GM19452 (cell line): ENCODE data around the gene TBX18.

Source experiments
- ATAC-seq: cut with Tn5 transposase; IDR thresholded peaks from one replicate; pipeline ENCODE4 v1.9.1; 2021; ENCODE audit not compliant: unreplicated experiment

TBX18 gene

DNA sequence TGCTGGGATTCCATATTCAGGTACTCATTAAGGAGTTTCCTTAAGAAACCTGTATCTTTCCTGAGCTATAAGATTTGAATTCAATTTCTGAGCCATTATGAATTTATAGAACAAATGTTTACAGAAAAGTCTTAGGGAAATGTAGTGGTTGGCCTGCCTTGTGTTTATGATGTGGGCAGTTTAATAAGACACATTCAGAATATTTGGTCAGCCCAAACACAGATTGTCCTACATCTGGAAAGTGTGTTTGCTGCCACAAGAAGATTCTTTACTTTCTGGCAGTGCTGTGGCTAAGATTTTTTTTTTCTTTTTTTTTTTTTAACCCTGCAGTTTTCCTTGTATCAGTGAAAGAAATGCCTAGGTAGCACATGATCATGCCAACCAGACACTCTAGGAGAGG is 15.2 kb downstream of the TBX18 start:
- no peak for ATAC-seq

DNA sequence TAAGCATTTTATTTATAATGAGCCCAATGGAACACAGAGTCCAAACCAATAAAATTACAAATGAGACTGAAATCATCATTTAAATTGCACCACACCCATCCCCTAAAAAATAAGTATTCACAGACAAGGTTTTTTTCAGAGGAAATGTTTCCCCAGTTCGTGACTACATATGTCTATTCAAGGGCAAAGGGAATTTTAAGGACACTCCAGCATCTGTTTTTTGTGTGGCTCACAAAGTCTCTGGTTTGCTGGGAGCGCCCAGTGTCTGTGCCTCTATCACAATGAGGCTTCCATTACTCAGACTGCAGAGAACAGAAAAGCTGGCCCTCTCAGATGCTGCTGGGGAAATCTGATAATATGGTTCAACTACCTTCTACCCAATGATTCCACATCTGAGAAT is 16.0 kb downstream of the TBX18 start:
- no peak for ATAC-seq

DNA sequence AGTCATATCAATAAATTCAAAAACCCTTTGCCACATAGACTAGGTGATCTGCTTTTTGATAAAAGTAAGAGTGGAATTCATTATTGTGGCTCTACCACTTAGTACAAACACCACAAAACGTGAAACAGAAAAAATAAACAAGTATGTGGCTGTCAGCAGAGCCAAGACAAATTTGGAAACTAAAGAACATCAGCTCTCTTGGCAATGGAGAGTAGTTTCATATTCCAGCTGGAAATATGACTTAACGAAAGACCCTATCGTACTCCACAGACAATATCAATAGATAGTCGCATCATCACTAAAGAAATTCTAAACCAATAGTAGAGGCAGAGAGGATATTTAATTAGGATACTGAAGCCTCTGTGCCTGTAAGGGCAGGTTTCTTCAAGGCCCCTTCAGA is 20.8 kb downstream of the TBX18 start:
- no peak for ATAC-seq

DNA sequence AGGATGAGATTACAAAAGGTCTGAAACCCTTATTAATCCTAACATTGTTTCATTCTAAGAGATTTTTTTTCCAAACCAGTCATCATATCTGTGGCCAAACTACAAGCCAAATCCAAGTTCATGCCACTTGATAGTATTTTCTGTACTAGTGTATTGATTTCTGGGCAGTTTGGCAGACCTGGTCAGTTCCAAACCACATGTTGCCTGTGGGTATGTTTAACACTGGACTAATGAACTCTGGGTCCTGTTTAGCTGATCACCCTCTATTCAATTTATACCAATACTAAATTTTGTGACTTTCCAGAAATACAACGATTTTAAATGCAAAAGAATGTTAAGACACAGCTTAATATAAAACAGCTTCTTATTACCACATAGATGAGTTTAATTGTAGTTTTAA is 24.0 kb downstream of the TBX18 start:
- ATAC-seq = no peak

DNA sequence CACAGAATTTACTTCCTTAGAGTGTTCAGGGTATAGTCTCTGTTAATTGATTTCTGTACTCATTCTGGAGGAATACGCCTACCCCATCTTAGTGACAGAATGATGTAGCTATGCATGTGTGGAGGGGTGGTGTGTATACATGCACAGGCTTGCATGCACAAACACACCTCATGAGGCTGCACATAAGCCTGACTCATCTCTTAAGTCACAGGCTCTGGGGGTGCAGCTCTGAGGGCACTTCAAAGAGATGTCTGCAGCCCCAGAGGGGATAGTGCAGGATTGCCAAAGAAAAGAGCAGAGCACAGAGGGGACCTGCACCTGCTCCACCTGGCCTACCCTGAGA is 24.6 kb downstream of the TBX18 start:
- ATAC-seq = no peak

DNA sequence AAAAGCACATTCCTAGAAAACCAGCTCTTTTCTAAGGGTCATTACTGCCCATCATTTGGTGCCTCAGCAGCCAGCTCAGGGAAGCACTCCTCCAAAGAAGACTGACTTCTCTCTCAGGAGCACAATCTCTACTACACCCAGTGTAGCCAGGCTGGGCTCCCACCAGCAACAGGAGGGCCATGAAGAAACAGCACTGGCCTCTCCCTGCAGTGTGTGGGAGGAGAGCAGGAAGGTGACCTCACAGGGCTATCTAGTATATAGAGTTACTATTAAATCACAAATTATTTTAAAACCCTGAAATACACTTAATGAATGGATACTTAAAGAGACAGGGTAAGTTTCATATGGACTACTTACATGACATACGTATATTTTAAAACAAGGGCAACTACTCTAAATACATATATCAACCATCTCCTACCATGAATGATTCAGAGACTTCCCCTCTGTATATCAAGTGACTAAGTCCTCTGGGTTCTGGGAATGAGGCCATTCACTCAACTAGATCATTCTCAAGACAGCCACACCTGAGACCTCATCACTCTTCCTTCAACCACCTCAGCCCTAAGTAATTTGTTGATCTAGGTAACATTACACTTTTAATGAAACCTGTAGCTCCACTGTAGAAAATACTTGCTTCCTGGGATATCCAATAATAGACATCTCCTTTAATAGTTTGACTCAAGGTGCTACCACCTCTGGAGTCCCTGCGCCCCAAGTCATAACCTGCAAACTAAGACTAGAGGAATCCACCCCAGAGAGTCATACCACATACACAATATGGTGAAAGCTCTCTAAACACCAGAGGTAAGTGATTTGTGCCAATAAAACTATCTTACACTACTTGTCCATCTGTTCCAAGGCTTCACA is 25.2 kb downstream of the TBX18 start:
- ATAC-seq = no peak

DNA sequence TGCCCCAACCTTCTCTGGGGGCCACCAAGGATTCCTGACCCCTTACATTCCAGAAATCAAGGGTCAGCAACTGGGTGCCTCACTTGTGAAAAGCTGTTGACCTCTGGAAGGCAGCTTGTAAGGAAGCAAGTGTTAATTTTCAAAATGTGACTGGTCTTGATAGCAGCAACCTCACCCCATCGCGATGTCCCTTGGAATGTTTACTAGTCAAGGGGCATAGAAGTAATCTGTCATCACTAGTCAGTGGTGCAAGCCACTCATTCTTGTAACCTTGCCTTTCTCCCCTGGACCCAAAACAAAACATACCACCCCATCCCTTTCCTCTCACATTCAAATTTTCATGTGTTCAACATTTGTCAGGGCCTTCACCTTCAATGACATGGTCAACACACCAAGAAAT is 30.5 kb downstream of the TBX18 start:
- no peak for ATAC-seq

DNA sequence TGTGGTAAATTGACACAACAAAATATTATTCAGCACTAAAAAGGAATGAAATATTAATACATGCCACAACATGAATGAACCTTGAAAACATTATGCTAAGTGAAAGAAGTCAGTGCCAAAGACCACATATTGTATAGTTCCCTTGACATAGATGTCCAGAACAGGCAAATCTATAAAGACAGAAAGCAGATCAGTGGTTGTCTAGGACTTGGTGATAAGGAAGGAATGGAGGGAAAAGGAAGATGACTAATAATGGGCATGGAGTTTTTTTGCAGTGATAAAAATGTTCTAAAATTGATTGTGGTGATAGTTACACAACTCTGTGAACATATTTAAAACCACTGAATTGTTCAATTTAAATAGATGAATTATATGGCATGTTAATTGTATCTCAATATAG is 32.5 kb downstream of the TBX18 start:
- ATAC-seq = no peak

DNA sequence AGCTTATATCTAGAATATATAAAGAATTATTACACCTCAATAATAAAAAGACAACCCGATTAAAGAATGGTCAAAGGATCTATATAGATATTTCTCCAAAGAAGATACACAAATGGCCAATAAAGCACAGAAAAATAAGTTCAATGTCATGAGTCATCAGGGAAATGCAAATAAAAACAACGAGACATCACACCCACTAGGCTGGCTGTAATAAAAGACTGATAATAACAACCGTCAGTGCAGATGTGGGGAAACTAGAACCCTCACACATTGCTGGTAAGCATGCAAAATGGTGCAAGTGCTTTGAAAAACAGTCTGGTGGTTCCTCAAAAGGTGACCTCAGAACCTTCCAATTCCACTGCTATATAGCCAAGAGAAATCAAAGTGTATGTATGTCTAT is 33.0 kb downstream of the TBX18 start:
- no peak for ATAC-seq

DNA sequence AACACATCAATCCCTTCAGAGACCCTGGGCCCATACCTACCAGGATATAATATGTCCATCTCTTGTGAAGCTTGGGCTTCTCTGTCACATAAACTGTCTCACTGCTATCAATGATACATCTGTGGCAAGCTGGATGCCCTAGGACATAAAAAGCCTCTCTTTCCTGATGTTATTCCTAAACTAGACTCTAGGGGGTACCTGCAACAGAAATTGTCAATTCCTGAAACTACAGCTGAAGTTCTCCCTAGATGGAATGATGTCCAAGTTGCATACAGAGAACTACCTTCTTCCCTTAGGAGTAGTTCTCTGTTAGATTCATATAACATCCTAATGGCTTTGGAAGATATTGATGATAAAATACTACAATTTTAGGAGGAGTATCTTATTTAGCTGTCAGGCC is 35.8 kb downstream of the TBX18 start:
- no peak for ATAC-seq

DNA sequence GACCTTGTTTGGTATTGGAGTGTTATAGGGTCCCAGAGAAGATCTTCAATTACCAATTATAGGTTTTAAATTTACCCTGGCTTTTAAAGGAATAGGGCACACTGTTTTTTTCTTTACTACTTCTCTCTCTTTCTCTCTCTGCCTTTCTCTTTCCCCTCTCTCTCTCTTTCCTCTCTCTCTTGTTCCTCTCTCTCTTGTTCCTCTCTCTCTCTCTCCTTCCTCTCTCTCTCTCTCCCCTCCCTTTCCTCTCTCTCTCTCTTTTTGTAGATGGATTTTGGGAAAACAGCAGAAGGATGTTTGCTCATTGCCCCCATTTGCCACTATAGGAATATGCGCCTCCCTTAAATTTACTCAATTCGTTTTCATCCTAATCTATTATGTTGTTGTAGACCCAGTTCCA is 45.2 kb downstream of the TBX18 start:
- no peak for ATAC-seq

DNA sequence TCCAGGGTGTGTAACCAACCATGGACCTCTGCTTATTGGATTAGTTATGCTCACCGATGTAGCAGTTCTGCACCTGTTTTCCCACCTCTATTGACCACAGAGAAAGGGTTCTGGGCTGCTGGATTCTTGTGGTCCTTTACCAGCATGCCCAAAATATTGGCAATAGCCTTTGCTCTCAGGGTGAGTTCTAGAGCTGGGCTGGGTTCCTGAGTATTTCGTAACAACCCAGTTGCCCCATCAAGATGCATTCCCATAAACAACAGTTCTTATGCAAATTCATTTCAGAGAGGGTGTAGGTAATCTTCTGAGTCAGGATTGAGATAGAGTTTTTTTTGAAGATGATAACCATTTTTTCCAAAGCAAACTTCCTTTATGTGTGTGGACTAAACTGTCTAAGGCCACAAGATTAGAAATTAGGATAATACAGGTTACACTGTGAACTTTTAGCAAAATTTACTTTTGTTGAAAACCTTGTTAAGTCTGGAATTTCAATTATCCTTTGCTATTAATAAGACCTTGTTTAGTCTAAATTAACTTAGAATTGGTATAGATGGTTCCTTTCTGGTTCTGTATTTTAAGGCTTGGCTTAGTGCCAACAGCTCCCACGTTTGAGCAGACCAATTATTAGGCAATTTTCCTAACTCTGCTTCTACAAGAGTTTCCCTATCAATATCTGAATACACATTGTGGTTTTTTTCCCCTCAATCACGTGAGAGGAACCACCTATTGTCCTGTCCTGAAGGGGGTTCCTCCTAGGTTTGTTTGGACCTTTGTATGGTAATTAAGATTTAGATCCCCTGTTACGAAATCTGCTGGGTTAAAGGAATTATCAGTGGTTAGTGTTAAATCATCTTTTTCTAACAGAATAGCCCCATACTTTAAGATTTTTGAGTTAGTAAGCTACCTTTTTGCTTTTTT is 46.1 kb downstream of the TBX18 start:
- ATAC-seq = no peak

DNA sequence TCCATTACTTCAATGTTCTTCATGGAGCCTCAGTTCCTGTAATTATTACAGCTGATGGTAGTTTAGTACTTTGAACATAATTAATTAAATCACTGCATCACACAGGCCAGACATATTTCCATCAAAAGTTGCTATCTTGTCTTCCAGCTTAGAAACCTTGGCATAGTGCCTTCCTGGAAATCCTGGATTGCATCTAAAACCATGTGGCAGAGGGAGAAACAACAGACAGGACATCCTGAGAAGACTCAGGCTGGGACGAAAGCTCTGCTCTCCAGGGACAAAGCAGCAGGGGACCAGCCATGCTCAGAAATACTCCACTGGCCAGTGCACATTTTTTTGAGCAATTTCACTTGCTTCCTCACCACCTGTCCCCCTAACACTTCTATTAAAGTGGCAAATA is 55.3 kb downstream of the TBX18 start:
- no peak for ATAC-seq

DNA sequence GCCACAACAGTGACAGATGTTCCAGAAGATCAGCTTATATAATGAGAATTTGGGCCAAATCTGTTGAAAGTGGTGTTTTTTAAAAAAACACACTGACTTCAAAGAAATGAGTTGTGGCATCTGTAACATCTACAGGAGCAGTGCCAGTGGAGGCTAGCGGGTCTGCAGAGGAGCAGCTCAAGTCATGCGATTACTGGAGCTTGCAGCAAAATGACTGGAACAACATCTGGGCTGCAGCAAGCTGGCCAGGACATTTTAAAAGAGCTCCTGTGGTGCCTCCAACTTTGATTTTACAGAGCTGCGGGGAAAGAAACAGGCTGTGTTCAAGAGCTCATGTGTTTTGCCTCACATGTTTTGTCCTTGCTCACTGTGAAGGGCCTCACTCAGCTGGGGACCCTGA is 57.2 kb downstream of the TBX18 start:
- ATAC-seq = no peak

DNA sequence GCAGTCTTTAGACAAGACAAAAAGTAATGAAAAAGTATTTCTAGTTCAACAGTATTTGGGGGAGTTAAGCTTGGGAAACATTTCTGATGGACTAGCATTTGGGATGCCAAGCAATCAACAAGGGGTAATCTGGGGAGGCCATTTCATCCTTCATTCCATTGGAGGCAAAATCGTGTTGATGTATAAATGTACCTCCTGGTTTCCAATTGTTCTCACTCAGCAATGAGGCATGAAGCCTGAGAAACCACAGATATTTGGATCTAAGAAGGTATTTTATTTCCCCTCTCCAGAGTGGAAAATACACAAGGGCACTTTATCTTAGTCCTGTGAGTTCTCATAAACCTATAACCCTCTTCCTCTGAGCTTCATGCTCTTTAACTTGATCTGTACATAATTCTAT is 68.2 kb downstream of the TBX18 start:
- no peak for ATAC-seq

DNA sequence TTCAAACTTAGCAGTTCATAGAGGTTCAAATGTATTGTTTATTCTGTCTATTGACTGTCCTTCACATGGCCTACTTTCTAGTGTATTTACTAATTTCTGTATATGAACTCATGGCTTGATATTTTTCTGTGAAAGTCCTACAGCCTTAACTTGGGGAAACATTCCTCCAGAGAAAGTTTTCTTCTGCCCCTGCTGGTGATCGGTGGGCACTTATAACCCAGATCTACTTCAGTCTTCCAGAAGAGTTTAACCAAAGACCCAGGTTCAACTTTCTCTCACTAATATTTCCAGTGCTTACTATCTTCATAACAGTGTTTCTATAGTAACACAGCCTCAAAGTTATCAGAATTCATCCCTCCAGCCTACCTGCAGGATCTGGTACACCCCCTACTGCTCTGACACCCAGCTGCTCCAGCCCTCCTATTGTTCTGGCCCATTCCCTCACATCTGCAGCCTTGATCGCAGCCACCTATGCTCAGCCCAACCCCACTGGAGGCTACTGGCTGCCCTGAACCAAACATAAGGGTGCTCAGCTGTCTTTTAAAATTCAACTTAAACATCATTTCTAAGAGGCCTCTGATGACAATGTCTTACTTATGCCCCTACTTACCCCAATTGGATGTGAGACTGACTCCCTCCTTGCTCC is 72.3 kb downstream of the TBX18 start:
- no peak for ATAC-seq

DNA sequence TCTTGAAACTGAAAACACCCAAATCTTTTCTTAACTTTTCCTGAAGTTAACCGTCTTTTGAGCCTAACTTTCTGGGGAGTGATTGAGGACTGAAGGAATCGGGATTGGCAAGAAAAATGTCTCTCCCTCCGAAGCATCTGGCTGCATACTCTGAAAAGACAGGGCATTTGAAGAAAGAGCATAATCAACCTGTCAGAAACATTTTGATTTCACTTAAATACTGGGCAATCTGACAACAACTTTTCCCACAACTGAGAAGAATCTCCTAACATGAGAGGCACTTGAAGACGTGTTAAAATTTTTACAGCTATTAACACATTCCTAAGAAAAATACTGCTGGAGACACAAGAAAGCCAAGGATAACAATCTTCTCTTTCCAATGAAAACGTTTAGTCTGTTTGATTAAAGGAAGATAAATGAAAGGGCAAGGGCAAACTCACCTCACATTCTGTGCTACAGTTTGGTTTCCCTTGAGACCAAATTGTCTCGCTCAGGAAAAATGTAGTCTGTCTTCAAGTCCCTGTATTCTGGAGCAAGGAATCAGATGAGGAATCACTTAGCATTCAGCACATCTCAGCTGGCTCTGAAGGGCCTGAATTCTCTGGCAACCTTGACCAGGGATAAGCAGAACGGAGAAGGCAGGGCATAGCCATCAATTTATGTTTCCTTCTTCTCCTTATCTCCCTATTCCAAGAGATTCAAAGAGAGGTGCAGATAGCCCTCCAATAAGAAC is 76.1 kb downstream of the TBX18 start:
- ATAC-seq = no peak

DNA sequence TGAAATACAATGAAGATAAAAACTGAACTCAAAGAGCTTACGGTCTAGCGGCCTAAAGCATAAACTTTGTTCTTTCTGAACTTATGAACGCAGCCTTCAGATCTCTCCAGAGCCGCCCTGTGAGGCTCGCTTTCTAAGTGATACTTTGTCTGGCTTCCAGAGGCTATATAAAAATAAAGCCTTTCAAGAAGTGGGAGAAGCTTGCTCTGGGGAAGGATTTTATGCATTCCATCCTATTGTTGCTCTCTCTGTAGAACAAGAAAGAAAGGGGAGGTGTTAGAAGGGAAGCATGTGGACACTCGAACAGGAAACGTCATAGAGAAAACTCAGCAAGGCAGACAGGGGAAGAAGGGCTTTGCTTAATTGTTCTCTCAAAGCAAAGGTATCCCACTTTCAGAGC is 77.0 kb downstream of the TBX18 start:
- ATAC-seq = no peak

DNA sequence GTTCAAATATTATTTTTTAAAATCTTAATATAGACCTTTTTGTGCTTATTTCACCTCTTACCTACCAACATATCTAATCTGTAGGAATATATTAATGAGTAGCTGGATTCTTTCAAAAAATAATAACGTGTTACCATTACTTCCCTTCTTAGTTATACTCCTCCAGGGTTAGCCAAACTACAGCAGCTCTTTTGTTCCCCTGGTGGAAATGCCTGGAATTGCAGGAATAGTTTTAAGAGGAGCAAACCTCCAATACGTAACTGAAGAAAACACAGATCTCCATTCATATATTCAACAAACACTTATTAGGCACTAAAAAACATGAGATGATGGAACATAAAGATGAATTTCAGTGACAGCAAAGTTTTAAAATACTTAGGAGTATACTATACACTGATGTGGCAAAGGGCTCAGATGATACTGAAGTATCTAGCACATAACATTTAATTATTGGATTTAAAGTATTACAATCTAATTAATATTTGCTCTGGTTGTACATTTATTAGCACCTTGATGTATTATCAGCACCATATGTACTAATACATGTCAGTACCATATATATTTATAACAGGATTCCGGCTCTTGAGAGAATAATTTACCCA is 78.3 kb downstream of the TBX18 start:
- no peak for ATAC-seq

DNA sequence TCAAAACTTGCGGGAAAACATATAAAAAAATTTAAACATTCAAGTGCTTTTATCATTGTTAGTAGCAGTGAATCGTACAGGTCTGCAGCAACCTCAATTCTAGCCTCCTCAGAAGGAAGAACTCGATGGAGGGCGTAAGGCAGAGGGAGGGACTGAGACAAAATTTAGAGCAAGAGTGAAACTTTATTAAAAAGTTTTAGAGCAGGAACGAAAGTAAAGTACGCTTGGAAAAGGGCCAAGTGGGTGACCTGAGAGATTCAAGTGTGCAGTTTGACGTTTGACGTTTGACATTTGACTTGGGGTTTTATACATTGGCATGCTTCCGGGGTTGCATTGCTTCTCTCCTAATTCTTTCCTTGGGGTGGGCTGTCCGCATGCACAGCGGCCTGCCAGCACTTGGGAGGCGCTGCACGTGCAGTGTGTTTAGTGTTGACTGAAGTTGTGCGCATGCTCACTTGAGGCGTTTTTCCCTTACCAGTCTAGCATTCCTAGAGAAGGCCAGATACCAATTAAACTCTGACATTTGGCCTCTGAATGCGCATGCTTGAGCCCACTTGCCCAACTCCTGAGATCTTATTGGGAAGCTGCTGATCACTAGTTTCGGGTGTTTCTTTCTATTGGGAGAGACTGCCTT is 82.6 kb downstream of the TBX18 start:
- no peak for ATAC-seq
